ACC112 (cell line): Measurements from ENCODE around the gene CREG1.

Experiments used
- H2AFZ ChIP-seq: fragments of 200-600 bp; sonication (generic); one replicate; pipeline ENCODE4 v1.6.0; 2017; ENCODE audit warnings: antibody characterized with exemption, low read length; ENCODE audit not compliant: unreplicated experiment
- H3K27ac ChIP-seq: fragments of 200-600 bp; sonication (generic); 2 replicates; pipeline ENCODE4 v1.5.1; 2014; ENCODE audit warnings: low read depth, mild to moderate bottlenecking, antibody characterized with exemption, low read length, moderate library complexity
- H3K27me3 ChIP-seq: fragments of 200-600 bp; sonication (generic); 2 replicates; pipeline ENCODE4 v1.6.1; 2014; ENCODE audit warnings: mild to moderate bottlenecking, antibody characterized with exemption, low read length, moderate library complexity, mixed read lengths; ENCODE audit not compliant: insufficient read depth
- H3K36me3 ChIP-seq: fragments of 200-600 bp; sonication (generic); 2 replicates; pipeline ENCODE4 v1.6.1; 2016; ENCODE audit warnings: mild to moderate bottlenecking, antibody characterized with exemption, low read length, moderate library complexity, mixed read lengths; ENCODE audit not compliant: insufficient read depth
- H3K4me1 ChIP-seq: fragments of 200-600 bp; sonication (generic); one replicate; pipeline ENCODE4 v1.6.1; 2016; ENCODE audit warnings: low read length, mixed read lengths; ENCODE audit not compliant: insufficient read depth, unreplicated experiment, control insufficient read depth
- H3K4me3 ChIP-seq: fragments of 200-600 bp; sonication (generic); 2 replicates; pipeline ENCODE4 v1.5.1; 2014; ENCODE audit warnings: mild to moderate bottlenecking, low read depth, low read length
- H3K79me2 ChIP-seq: fragments of 200-600 bp; sonication (generic); one replicate; pipeline ENCODE4 v1.6.0; 2016; ENCODE audit warnings: low read length; ENCODE audit not compliant: control insufficient read depth, unreplicated experiment, insufficient read depth

CREG1 gene

DNA sequence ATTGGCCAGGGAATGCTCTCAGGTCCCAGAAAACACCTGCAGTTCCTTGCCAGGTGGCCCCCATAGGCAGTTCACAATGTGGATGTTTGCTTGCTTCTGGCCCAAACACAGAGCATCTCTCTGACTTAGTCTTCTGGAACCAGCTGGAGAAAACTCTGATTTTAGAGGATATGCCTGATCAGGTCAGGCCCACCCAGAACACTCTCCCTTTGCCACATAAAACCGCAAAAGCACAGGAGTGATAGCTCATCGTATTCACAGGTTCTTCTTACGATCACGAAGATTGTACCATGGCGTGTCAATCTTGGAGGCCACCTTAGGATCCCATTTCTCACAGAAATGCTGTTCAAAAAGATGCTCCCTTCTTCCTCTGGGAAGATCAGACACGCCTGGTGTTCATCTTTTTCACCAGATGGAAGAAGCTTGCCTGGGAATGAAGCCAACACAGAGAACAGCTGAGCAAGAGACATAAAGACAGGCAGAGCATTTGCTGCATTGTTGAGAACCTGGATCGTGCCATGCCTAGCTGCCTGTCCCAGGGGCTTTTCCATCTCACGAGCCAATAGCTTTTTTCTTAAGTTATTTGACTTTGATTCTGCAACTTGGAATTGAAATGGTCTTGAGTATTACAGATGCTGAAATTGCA is 23.6 kb downstream of the CREG1 start:
- Histone ChIP-seq H3K79me2 (no peaks in the 10 kb centered on the region), H3K4me1 (no peaks in the 10 kb centered on the region), H3K27me3 (peaks cover 33% of the 10 kb centered on the region), H3K36me3 (no peaks in the 10 kb centered on the region), H3K4me3 (no peak overlapping the region), H3K27ac (no peak overlapping the region), H2AFZ (no peak overlapping the region)

DNA sequence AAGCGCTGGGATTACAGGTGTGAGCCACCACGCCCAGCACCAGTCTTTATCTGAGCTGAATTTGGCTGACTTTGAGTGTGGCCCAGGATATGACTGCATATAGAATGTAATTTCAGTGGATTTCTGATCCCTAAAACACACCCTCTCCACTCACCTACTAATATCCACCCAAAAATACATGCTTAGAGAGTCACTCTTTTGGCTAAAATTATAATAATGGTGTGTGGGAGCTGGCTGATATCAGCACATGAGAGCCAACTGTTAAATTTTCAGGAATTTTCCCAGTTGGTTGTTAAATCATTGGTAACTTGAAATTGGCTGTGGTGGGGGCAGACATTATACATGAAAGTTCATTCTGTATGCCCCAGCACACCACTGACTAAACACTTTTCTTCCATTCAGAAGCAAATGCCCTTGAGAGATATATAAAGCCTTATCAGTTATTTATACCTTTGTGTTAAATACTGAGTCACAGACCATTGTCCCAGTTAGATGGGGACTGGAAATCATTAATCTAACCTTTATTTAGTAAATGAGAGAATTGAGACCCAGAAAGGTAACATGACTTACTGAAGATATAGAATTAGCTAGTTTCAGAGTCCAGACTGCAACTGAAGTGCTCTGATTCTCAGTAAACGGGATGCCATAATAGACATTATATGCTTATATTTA is 25.4 kb downstream of the CREG1 start:
- no peak overlapping the region for H2AFZ ChIP-seq
- H3K27ac ChIP-seq = no peak overlapping the region
- no peaks in the 10 kb centered on the region for H3K36me3 ChIP-seq
- H3K27me3 ChIP-seq = peaks cover 38% of the 10 kb centered on the region
- H3K4me1 ChIP-seq = no peaks in the 10 kb centered on the region
- no peaks in the 10 kb centered on the region for H3K79me2 ChIP-seq
- H3K4me3 ChIP-seq = no peak overlapping the region

DNA sequence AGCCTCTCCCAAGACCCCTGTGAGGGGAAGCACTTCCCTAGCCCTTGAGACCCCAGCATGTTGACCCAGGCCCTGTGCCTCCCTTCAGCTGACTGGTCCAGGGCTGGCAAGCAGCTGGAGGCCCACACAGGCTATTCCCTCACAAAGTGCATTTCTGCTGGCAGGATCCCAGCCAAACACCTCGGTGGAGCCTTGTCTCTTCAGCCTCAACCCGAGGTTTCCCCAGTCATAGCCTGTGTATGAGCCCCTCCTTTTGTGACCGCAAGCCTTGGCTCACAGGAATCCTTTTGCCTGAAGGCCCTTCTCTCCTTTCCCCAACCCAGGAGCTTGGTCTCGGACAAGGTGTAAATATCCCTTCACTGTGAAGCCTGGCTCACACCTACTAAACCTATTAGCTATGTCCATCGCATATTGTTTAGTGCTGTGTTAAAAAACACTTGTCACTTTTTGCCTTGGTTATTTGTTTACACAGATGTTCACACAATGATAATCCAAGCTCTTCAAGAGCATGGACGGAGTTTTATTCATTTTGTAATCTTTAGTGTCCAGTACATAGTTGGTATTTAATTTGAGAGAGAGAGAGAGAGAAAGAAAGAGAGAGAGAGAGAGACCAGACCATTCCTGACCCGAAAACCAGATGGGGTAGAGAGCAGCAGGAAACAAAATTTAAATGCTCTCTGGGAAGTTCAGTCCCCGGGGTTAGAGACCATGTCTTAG is 26.7 kb downstream of the CREG1 start:
- H3K79me2 ChIP-seq = no peaks in the 10 kb centered on the region
- H3K36me3 ChIP-seq = no peaks in the 10 kb centered on the region
- H3K4me3 ChIP-seq = no peak overlapping the region
- H3K27ac ChIP-seq = no peak overlapping the region
- peaks cover 52% of the 10 kb centered on the region for H3K27me3 ChIP-seq
- no peak overlapping the region for H2AFZ ChIP-seq
- no peaks in the 10 kb centered on the region for H3K4me1 ChIP-seq

DNA sequence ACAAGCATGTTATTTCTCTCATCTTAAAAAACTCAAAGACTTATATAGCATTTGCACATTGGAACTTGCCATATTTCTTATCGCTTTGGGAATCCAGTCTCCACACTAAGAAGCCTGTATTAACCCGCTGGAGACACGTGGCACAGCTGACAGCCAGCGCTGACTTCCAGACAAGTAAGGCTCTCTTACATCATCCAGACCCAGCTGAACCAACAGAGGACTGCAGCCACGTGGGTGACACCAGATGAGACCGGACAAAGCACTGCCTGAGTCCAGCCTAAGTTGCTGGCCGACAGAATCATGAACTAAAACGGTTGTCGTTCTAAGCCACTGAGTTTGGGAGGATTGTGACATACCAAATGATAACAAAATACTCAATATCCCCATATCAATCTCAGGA is 28.9 kb downstream of the CREG1 start:
- Histone ChIP-seq H3K79me2 (no peaks in the 10 kb centered on the region), H3K4me3 (no peak overlapping the region), H3K36me3 (no peaks in the 10 kb centered on the region), H2AFZ (no peak overlapping the region), H3K4me1 (no peaks in the 10 kb centered on the region), H3K27me3 (peaks cover 63% of the 10 kb centered on the region), H3K27ac (no peak overlapping the region)

DNA sequence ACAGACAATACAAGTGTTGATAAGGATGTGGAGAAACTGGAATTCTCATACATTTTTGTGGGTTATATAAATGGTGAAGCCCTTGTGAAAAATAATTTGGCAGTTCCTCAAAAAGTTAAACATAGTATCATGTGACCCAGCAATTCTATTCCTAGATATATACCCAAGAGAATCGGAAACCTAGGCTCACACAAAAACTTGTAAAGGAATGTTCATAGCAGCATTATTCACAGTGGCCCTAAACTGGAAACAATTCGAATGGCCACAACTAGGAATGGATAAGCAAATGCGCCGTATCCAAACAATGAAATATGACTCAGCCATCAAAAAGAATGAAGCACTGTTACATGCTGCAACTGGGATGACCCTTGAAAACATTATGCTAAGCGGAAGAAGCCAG is 31.3 kb downstream of the CREG1 start:
- H3K79me2 ChIP-seq = no peaks in the 10 kb centered on the region
- no peak overlapping the region for H3K27ac ChIP-seq
- no peak overlapping the region for H3K4me3 ChIP-seq
- no peaks in the 10 kb centered on the region for H3K36me3 ChIP-seq
- no peaks in the 10 kb centered on the region for H3K4me1 ChIP-seq
- no peak overlapping the region for H2AFZ ChIP-seq
- peaks cover 64% of the 10 kb centered on the region for H3K27me3 ChIP-seq

DNA sequence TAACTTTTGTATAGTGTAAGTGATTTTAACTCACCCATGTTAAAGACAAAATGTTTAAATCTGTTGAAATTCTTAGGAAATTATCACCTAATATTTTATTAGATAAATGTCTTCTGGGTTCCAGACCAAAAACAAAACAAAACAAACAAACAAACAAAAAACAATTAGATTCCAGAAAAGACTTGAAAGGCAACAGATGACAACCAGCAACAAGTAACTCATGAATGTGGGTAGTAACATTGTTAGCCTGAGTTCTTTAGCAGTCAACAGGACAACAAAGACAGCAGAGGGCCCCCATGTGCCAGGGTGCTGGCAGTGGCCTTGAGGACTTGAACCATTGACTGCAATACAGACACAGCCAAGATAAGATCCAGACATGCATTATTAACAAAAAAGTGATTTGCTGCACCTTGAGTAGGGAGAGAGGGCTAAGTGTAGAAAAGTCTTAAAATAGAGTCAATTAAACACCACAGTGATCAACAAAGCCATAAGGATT is 32.8 kb downstream of the CREG1 start:
- Histone ChIP-seq H3K4me1 (no peaks in the 10 kb centered on the region), H2AFZ (no peak overlapping the region), H3K4me3 (no peak overlapping the region), H3K27me3 (peaks cover 55% of the 10 kb centered on the region), H3K27ac (no peak overlapping the region), H3K79me2 (no peaks in the 10 kb centered on the region), H3K36me3 (no peaks in the 10 kb centered on the region)

DNA sequence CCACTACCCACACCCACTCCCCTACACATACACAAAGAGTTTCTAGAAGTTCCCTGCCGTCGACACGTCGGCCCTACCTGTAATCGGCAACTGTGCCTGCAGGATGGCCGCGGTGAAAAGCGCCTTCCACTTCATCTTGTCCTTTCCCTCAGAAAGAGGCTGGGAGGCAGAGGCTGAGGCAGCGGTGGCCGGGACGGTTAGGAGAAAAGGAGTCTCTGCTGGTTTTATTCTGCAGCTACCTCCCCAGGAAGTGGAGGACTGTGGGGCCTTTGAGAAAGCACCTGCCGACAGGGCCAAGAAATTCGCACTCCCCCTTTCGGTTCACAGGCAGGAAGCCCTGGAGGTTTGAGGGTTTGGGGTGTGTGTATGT is 35.2 kb downstream of the CREG1 start, which contains the start of gene CD247:
TSS of gene CD247 (minus strand) at position 199 of the 370 bp plus-strand sequence. CDS start at position 135, 64 bp downstream.
- no peaks in the 10 kb centered on the region for H3K36me3 ChIP-seq
- no peak within 1 kb of the TSS for H3K4me3 ChIP-seq
- H2AFZ ChIP-seq = no peak within 1 kb of the TSS
- H3K79me2 ChIP-seq = no peaks in the 10 kb centered on the region
- peaks cover 53% of the 10 kb centered on the region for H3K27me3 ChIP-seq
- no peak within 1 kb of the TSS for H3K27ac ChIP-seq
- no peaks in the 10 kb centered on the region for H3K4me1 ChIP-seq

DNA sequence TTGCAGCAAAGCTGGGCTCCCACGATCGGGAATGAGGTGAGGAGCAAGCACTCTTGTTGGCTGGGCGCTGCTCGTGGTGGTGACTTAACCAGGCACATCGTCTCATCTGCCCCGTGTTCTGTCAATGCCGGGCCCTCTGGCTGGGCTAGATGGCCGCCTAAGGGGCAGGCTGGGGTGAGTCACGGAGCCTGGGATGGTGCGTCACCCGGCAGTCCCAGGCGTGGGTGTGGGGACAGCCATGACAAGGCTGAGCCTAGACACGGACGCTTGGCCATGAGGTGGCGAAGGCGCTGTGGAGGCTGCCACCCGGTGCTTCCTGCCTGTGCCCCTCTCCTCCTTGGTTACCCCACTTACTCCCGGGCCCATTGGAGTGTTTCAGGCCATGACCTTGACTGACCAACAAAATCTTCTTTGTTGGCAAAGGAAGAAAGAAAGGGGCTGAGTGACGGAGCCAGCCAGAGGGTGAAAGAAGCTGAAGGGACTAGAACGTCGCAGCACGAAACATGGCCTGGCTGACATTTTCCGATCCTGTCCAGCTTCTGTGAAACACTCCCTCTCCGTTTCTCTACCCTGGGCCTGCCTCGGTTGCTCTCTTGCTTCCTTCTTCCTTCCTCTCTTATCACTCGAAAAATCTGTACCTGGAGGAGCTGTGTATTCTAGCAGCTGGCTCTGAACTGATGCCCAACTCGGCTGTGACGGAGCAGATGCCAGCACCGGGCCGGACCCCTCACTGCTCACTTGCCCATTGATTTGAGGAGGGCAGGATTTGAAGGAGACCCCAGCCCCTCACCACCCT is 35.8 kb downstream of the CREG1 start:
- no peaks in the 10 kb centered on the region for H3K79me2 ChIP-seq
- H3K27me3 ChIP-seq = peaks cover 53% of the 10 kb centered on the region
- H3K36me3 ChIP-seq = no peaks in the 10 kb centered on the region
- no peaks in the 10 kb centered on the region for H3K4me1 ChIP-seq
- H3K27ac ChIP-seq = no peak overlapping the region
- no peak overlapping the region for H3K4me3 ChIP-seq
- H2AFZ ChIP-seq = no peak overlapping the region

DNA sequence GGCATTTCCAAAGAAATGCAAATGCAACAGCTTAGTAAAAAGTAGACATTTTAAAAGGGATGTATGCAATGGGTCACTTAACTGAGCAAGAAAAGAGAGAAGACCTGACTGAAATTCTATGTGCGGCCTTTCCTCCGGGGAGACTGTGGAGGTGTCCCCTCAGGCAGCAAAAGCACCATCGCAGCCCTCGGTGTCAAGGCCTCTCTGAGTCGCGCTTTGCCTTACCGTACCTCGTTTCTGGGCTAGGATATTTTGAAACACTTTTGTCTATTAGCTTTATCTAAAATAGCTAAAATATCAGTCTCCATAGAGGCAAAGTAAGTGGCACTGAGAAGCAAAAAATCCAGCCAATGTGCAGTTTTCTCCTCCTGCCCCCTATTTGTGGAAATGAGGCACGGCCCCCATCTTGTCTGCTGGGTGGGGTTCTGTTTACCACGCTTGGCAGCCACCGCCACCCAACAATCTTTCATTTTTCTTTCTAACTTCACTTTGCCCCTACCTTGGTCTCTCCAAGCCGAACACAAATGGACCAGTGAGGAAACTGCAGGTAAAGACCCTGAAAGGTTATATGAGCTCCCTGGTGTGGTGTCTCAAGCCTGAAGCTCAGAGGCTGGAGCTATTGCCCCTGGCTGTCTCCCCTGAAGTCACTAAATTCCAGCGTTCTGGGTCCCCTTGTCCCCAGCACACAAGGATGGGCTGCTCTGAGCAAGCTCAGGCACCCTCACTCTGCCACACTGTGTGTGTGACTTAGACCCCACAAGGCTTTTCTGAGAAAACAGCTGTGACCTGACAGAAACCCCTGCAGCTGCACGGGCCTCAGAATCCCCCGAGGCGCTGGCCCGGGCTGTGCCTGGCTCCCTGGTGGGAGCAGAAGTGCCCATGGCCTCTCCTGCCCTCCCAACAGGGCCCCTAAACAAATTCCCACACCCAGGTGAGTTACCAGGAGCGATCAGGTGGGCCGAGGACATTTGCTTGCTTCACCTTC is 36.9 kb downstream of the CREG1 start:
- H2AFZ ChIP-seq = no peak overlapping the region
- no peak overlapping the region for H3K27ac ChIP-seq
- H3K4me3 ChIP-seq = no peak overlapping the region
- H3K36me3 ChIP-seq = no peaks in the 10 kb centered on the region
- no peaks in the 10 kb centered on the region for H3K79me2 ChIP-seq
- no peaks in the 10 kb centered on the region for H3K4me1 ChIP-seq
- H3K27me3 ChIP-seq = peaks cover 50% of the 10 kb centered on the region
